OCI-LY7 (cell line): ENCODE results near the gene VTI1A. TPM values are rescaled to one million over a fixed set of nuclear protein-coding genes. Genes with fewer than 3 reads are reported as not detected.
A peak's percentile ranks its signal among the peaks of the same experiment; 100 is the strongest.

Source experiments
- BruUV-seq: library from RNA; stranded (reverse); fragments of 400-500 nt; replicated peaks from 2 replicates; lab custom pipeline; 2021; lab: Mats Ljungman, UMichigan
- CTCF ChIA-PET: fragments of 300-600 bp; sonication (Branson Sonifier 250); formaldehyde crosslinking; loops from one replicate; lab custom pipeline; 2022; ENCODE audit warnings: antibody characterized with exemption; ENCODE audit not compliant: unreplicated experiment; lab: Charles Lee
- POLR2A ChIA-PET: fragments of 300-600 bp; sonication (Branson Sonifier 250); formaldehyde crosslinking; loops from one replicate; lab custom pipeline; 2022; ENCODE audit warnings: antibody characterized with exemption; lab: Charles Lee
- DNase-seq: peaks from one replicate; pipeline ENCODE4 v3.0.0-alpha.2; 2015; ENCODE audit warnings: low spot score
- H2AFZ ChIP-seq: fragments of 200-600 bp; sonication (generic), shearing (Covaris generic); 2 replicates; pipeline ENCODE4 v1.6.1; 2014; ENCODE audit warnings: mild to moderate bottlenecking, antibody characterized with exemption, low read length, moderate library complexity
- H3K27ac ChIP-seq: fragments of 200-600 bp; sonication (generic); 2 replicates; pipeline ENCODE4 v1.5.1; 2014; ENCODE audit warnings: mixed run types, low read depth, mild to moderate bottlenecking, moderate library complexity, low read length, inconsistent platforms; ENCODE audit not compliant: poor library complexity, severe bottlenecking
- H3K36me3 ChIP-seq: fragments of 200-600 bp; sonication (generic); 2 replicates; pipeline ENCODE4 v1.6.1; 2014; ENCODE audit warnings: mild to moderate bottlenecking, antibody characterized with exemption, low read length, moderate library complexity, mixed read lengths; ENCODE audit not compliant: insufficient read depth
- H3K4me1 ChIP-seq: fragments of 200-600 bp; sonication (generic); 2 replicates; pipeline ENCODE4 v1.5.1; 2014; ENCODE audit warnings: mild to moderate bottlenecking, low read length; ENCODE audit not compliant: insufficient read depth, poor library complexity, severe bottlenecking
- H3K4me2 ChIP-seq: fragments of 200-600 bp; sonication (generic); 2 replicates; pipeline ENCODE4 v1.6.1; 2014; ENCODE audit warnings: mild to moderate bottlenecking, low read length
- H3K4me3 ChIP-seq: fragments of 200-600 bp; sonication (generic); 2 replicates; pipeline ENCODE4 v1.5.1; 2014; ENCODE audit warnings: mild to moderate bottlenecking, low read depth, low read length; ENCODE audit not compliant: poor library complexity, severe bottlenecking
- H3K79me2 ChIP-seq: fragments of 200-600 bp; sonication (generic); 2 replicates; pipeline ENCODE4 v1.6.1; 2016; ENCODE audit warnings: low read depth, mild to moderate bottlenecking, low read length, moderate library complexity, mixed read lengths; ENCODE audit not compliant: insufficient read depth
- H3K9me2 ChIP-seq: fragments of 200-600 bp; sonication (generic); 2 replicates; pipeline ENCODE4 v1.6.1; 2016; ENCODE audit warnings: mild to moderate bottlenecking, low read length, mixed read lengths; ENCODE audit not compliant: insufficient read depth
- H3K9me3 ChIP-seq: fragments of 200-600 bp; sonication (generic); 2 replicates; pipeline ENCODE4 v1.6.1; 2014; ENCODE audit warnings: mild to moderate bottlenecking, mixed run types, low read length, mixed read lengths
- H4K20me1 ChIP-seq: fragments of 200-600 bp; sonication (generic); 2 replicates; pipeline ENCODE4 v1.6.1; 2014; ENCODE audit warnings: mild to moderate bottlenecking, antibody characterized with exemption, low read length, moderate library complexity, mixed read lengths; ENCODE audit not compliant: insufficient read depth
- EZH2phosphoT487 ChIP-seq: fragments of 200-600 bp; sonication (generic); IDR thresholded peaks from 2 replicates; pipeline ENCODE4 v1.6.1; 2018; ENCODE audit warnings: low read depth, borderline replicate concordance, mild to moderate bottlenecking, mixed run types, antibody characterized with exemption, low read length, moderate library complexity, mixed read lengths
- intact Hi-C: fragments of 100-400 bp; cut with micrococcal nuclease; formaldehyde crosslinking; loops from one replicate; pipeline ENCODE4 v1.10.0; 2022; ENCODE audit not compliant: unreplicated experiment
- total RNA-seq, 2 experiments: library from RNA; depleted of rRNA in 1 of 2; stranded (reverse); fragments of >200 nt in 1 of 2; shearing (Covaris generic) in 1 of 2; gene quantifications; 2 replicates each; pipeline ENCODE4 v1.2.3, GENCODE V29; 2014 to 2022
- TF ChIP-seq, protein P1 (sequence below): fragments of 200-600 bp; sonication (generic); conservative IDR thresholded peaks from 2 replicates; pipeline ENCODE4 v1.5.1; 2014; ENCODE audit warnings: mild to moderate bottlenecking, antibody characterized with exemption, low read length, moderate library complexity, mixed read lengths

VTI1A gene
- total RNA-seq, 2 experiments from 2014 or later: 39.4 to 45.2 TPM

DNA sequence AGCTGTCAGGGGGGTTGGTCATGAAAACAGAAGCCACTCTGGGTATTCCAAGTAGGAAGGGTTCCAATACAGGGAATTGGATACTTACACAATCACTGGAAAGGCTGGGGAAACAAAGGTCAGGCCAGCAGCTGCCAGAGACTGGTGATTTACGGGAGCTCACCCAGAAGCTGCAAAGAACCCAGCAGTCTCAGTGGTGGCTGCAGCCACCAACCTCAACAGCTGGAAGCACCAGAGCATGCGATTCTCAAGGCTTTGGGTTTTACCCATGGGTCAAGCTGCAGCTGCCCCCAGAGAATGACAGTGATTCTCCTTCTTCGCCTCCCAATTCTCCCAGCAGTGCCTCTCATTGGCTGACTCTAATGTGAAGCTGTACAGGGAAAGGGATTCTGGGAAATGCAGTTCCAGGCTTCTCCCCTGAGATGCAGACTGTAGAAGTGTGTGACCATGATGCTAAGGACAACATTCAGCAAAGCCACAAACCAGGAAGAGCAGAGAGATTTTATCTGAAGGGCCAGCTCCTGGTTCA lies 395.9 kb downstream of the VTI1A start:
- TF ChIP-seq EZH2phosphoT487: no peak
- TF ChIP-seq, protein P1, sequence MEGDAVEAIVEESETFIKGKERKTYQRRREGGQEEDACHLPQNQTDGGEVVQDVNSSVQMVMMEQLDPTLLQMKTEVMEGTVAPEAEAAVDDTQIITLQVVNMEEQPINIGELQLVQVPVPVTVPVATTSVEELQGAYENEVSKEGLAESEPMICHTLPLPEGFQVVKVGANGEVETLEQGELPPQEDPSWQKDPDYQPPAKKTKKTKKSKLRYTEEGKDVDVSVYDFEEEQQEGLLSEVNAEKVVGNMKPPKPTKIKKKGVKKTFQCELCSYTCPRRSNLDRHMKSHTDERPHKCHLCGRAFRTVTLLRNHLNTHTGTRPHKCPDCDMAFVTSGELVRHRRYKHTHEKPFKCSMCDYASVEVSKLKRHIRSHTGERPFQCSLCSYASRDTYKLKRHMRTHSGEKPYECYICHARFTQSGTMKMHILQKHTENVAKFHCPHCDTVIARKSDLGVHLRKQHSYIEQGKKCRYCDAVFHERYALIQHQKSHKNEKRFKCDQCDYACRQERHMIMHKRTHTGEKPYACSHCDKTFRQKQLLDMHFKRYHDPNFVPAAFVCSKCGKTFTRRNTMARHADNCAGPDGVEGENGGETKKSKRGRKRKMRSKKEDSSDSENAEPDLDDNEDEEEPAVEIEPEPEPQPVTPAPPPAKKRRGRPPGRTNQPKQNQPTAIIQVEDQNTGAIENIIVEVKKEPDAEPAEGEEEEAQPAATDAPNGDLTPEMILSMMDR: no peak
- ChIA-PET CTCF (no interaction called here), POLR2A (interaction anchor here (0.8 kb wide), 1 partner anchor 11 kb away, joined by 3 read pairs; no protein-coding TSS in a partner anchor)
- intact Hi-C loops: no loop called here
- Histone ChIP-seq H3K9me3 (no peaks in the 10 kb centered on the region), H3K9me2 (no peaks in the 10 kb centered on the region), H3K4me3 (no peak overlapping the region), H3K4me2 (no peak overlapping the region), H4K20me1 (no peaks in the 10 kb centered on the region), H3K79me2 (no peaks in the 10 kb centered on the region), H3K36me3 (no peaks in the 10 kb centered on the region), H2AFZ (no peak overlapping the region), H3K4me1 (no peaks in the 10 kb centered on the region), H3K27ac (no peak overlapping the region)
- BruUV-seq: no TSS peak
- peak; percentile 5 for DNase-seq

DNA sequence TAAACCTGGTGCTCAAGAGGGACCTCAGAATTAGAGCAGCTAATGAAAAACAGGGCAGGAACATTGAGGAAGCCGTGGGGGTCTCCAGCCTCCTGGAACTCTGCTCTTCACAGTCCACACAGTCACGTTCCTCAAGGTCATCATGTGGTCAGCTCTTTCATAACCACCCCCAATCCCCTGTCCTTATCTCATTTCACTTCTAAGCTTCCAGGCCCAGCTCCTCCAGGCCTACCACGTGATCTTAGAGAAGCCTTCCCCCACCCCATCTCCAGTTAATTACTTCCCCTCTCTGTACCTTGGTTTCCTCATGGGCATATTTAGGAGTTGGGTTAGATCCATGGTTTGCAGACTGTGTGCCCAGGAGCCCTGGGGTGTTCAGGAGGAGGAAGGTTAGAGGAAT lies 396.6 kb downstream of the VTI1A start:
- Histone ChIP-seq H3K9me2 (no peaks in the 10 kb centered on the region), H3K36me3 (no peaks in the 10 kb centered on the region), H3K9me3 (no peaks in the 10 kb centered on the region), H3K4me3 (no peak overlapping the region), H3K79me2 (no peaks in the 10 kb centered on the region), H3K4me2 (no peak overlapping the region), H3K27ac (no peak overlapping the region), H3K4me1 (no peaks in the 10 kb centered on the region), H2AFZ (no peak overlapping the region), H4K20me1 (no peaks in the 10 kb centered on the region)
- ChIA-PET POLR2A (no interaction called here), CTCF (no interaction called here)
- DNase-seq: no peak
- TF ChIP-seq, protein P1: no peak
- TF ChIP-seq EZH2phosphoT487: no peak
- BruUV-seq: no TSS peak
- intact Hi-C loops: no loop called here

DNA sequence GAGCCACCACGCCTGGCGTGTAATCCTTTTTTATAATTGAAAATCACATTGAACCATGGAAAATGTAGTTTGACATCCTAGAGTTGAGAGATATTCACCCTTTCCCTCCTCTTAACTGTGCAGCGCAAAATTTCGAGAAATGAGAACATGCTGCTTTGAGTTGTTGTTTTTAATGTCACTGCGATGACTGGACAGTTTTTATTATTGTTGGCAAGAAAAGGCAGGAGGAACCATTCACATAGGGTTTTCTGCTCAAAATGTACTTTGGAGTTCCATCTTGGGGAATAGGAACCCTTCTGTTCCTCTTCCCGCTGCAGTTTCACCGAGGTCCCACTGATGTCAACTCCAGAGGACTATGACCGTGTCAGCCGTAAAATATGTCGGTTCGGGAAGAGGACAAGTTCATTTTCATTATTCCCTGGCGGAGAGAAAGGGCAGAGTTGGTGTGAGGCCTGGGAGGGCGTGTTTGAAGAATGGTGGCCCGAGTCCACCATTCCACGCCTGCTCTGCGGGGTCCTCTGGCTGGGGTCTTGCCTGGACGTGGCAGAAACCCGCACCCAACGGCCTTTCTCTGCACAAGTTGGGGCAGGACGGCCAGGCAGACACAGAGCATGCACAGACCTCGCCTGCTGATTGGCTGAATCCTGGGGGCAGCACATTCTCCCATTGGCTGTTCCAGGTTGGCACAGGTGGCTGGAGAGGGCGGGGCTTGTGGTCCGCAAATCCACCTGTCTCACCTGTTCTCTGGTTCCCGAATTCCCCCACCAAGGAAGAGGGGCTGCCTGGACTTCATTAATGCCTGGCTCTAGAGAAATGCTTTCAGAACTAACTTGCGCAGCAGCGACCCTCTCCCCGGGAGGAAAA lies 397.9 kb downstream of the VTI1A start:
- BruUV-seq: no TSS peak
- TF ChIP-seq, protein P1: no peak
- no peak for TF ChIP-seq EZH2phosphoT487

More for the DNA sequence above, 397.9 kb downstream of the VTI1A start:
- Histone ChIP-seq H2AFZ (no peak overlapping the region), H3K79me2 (no peaks in the 10 kb centered on the region), H3K36me3 (no peaks in the 10 kb centered on the region), H3K4me2 (no peak overlapping the region), H3K27ac (no peak overlapping the region), H3K4me3 (no peak overlapping the region), H3K9me2 (no peaks in the 10 kb centered on the region), H3K4me1 (no peaks in the 10 kb centered on the region), H3K9me3 (no peaks in the 10 kb centered on the region), H4K20me1 (no peaks in the 10 kb centered on the region)
- intact Hi-C loops: no loop called here
- CTCF ChIA-PET: no interaction called here
- POLR2A ChIA-PET: no interaction called here
- no peak for DNase-seq
